H1 (cell line): Measurements from ENCODE around the gene RRBP1. TPM values are rescaled to one million over a fixed set of nuclear protein-coding genes. Genes with fewer than 3 reads are reported as not detected.

Source experiments
- CTCF ChIA-PET: fragments of 300-600 bp; sonication (Branson Sonifier 250); formaldehyde crosslinking; loops from one replicate; lab custom pipeline; 2021; ENCODE audit not compliant: partially characterized antibody; lab: Charles Lee
- POLR2A ChIA-PET: fragments of 300-600 bp; sonication (Branson Sonifier 250); formaldehyde crosslinking; loops from one replicate; lab custom pipeline; 2021; ENCODE audit warnings: inconsistent platforms; ENCODE audit not compliant: partially characterized antibody; lab: Charles Lee
- DNase-seq, 2 experiments: peaks; one replicate each; pipeline versions ENCODE4 v3.0.0 to v3.0.0-alpha.2; 2010 to 2022; ENCODE audit warnings: low spot score in 2 of 2, low read depth in 1 of 2, mixed read lengths in 1 of 2
- FAIRE-seq: peaks from 2 replicates; lab custom pipeline; 2011; peaks lifted over from hg19 to GRCh38; lab: Jason Lieb, UNC
- H2AFZ ChIP-seq: 2 replicates; pipeline ENCODE4 v1.8.1; 2012; ENCODE audit warnings: low read length, inconsistent platforms
- H2AK5ac ChIP-seq: 2 replicates; pipeline ENCODE4 v1.6.1; 2013; ENCODE audit warnings: low read depth, low read length
- H2BK120ac ChIP-seq: replicated peaks from 2 replicates; pipeline ENCODE3; 2013; ENCODE audit warnings: low read depth, low read length, inconsistent platforms
- H2BK12ac ChIP-seq: 2 replicates; pipeline ENCODE4 v1.6.1; 2013; ENCODE audit warnings: low read depth, low read length
- H2BK15ac ChIP-seq: 2 replicates; pipeline ENCODE4 v1.6.1; 2013; ENCODE audit warnings: low read length
- H2BK20ac ChIP-seq: 2 replicates; pipeline ENCODE4 v1.6.1; 2013; ENCODE audit warnings: low read length
- H2BK5ac ChIP-seq: 2 replicates; pipeline ENCODE4 v1.6.1; 2013; ENCODE audit warnings: low read depth, low read length
- H3K14ac ChIP-seq: 2 replicates; pipeline ENCODE4 v1.6.1; 2013; ENCODE audit warnings: inconsistent platforms; ENCODE audit not compliant: insufficient read length
- H3K18ac ChIP-seq: 2 replicates; pipeline ENCODE4 v1.6.1; 2013; ENCODE audit warnings: low read length; ENCODE audit errors: extremely low read depth
- H3K23ac ChIP-seq: 2 replicates; pipeline ENCODE4 v1.6.1; 2013; ENCODE audit warnings: inconsistent platforms; ENCODE audit not compliant: insufficient read length
- H3K23me2 ChIP-seq: 2 replicates; pipeline ENCODE4 v1.6.1; 2013; ENCODE audit warnings: low read depth, low read length
- H3K27ac ChIP-seq: 2 replicates; pipeline ENCODE4 v1.6.1; 2011; ENCODE audit warnings: low read depth, low read length, inconsistent platforms
- H3K27me3 ChIP-seq, 4 experiments: replicated peaks in 1 of 4; 1 replicate in 1 of 4; 2 replicates in 3 of 4; pipeline versions ENCODE4 v1.6.1 to v1.8.1; 2011 to 2013; ENCODE audit warnings: low read length in 3 of 4, mild to moderate bottlenecking in 3 of 4, inconsistent platforms in 2 of 4, mixed read lengths in 2 of 4, moderate library complexity in 1 of 4; ENCODE audit not compliant: control insufficient read depth in 3 of 4, insufficient read depth in 3 of 4; ENCODE audit errors: extremely low read depth in 1 of 4
- H3K36me3 ChIP-seq, 4 experiments: 2 replicates each; pipeline versions ENCODE4 v1.6.1 to v1.8.1; 2011 to 2013; ENCODE audit warnings: mild to moderate bottlenecking in 4 of 4, low read length in 3 of 4, moderate library complexity in 2 of 4, control low read depth in 1 of 4, inconsistent platforms in 1 of 4; ENCODE audit not compliant: insufficient read depth in 4 of 4, control insufficient read depth in 2 of 4
- H3K4ac ChIP-seq: replicated peaks from 2 replicates; pipeline ENCODE3; 2013; ENCODE audit warnings: low read length, low read depth, mixed read lengths, inconsistent platforms; ENCODE audit not compliant: insufficient read length
- H3K4me1 ChIP-seq, 4 experiments: replicated peaks in 1 of 4; 1 replicate in 1 of 4; 2 replicates in 3 of 4; pipeline versions ENCODE4 v1.6.1 to v1.8.1; 2011 to 2013; ENCODE audit warnings: low read length in 3 of 4, inconsistent platforms in 2 of 4, mixed read lengths in 1 of 4; ENCODE audit not compliant: insufficient read depth in 4 of 4, control insufficient read depth in 3 of 4
- H3K4me2 ChIP-seq, 2 experiments: 2 replicates each; pipeline versions ENCODE4 v1.6.1 to v1.8.1; 2011 to 2013; ENCODE audit warnings: low read depth in 2 of 2, low read length in 2 of 2, control low read depth in 1 of 2, inconsistent platforms in 1 of 2, mild to moderate bottlenecking in 1 of 2; ENCODE audit not compliant: insufficient read depth in 1 of 2
- H3K4me3 ChIP-seq, 4 experiments: fragments of 200-600, 300-600 bp in 1 of 4; sonication (generic), shearing (Covaris generic), sonication (Bioruptor Twin) in 1 of 4; 2 replicates each; pipeline versions ENCODE4 v1.5.1 to v1.8.1; 2011 to 2016; ENCODE audit warnings: low read length in 4 of 4, low read depth in 3 of 4, control low read depth in 2 of 4, inconsistent platforms in 2 of 4, mild to moderate bottlenecking in 2 of 4, mixed read lengths in 1 of 4, moderate library complexity in 1 of 4; ENCODE audit not compliant: insufficient read depth in 2 of 4; ENCODE audit errors: extremely low read depth in 1 of 4
- H3K56ac ChIP-seq: replicated peaks from 2 replicates; pipeline ENCODE3; 2013; ENCODE audit warnings: low read depth, mild to moderate bottlenecking, mixed read lengths, low read length, inconsistent platforms; ENCODE audit not compliant: insufficient read length
- H3K79me1 ChIP-seq: 2 replicates; pipeline ENCODE4 v1.6.1; 2013; ENCODE audit warnings: low read depth, low read length, control low read depth
- H3K79me2 ChIP-seq, 2 experiments: 2 replicates each; pipeline versions ENCODE4 v1.6.1 to v1.8.1; 2012 to 2013; ENCODE audit warnings: low read length in 2 of 2, mild to moderate bottlenecking in 2 of 2, inconsistent platforms in 1 of 2; ENCODE audit not compliant: insufficient read depth in 2 of 2, control insufficient read depth in 1 of 2
- H3K9ac ChIP-seq, 4 experiments: replicated peaks in 1 of 4; 1 replicate in 1 of 4; 2 replicates in 3 of 4; pipeline versions ENCODE4 v1.6.1 to v1.8.1; 2011 to 2013; ENCODE audit warnings: low read depth in 3 of 4, low read length in 3 of 4, control low read depth in 2 of 4, mild to moderate bottlenecking in 2 of 4, moderate library complexity in 2 of 4, inconsistent platforms in 1 of 4; ENCODE audit errors: extremely low read depth in 1 of 4
- H3K9me3 ChIP-seq, 2 experiments: 2 replicates each; pipeline versions ENCODE4 v1.6.1 to v1.8.1; 2012 to 2013; ENCODE audit warnings: mild to moderate bottlenecking in 2 of 2, moderate library complexity in 2 of 2, control low read depth in 1 of 2, inconsistent platforms in 1 of 2, low read depth in 1 of 2, low read length in 1 of 2, mixed read lengths in 1 of 2; ENCODE audit not compliant: insufficient read depth in 2 of 2
- H4K20me1 ChIP-seq, 2 experiments: replicated peaks in 1 of 2; 2 replicates each; pipeline versions ENCODE3 to v1.8.1; 2011 to 2013; ENCODE audit warnings: inconsistent platforms in 2 of 2, low read length in 2 of 2, mild to moderate bottlenecking in 1 of 2; ENCODE audit not compliant: insufficient read depth in 2 of 2, control insufficient read depth in 1 of 2
- H4K5ac ChIP-seq: 2 replicates; pipeline ENCODE4 v1.6.1; 2013; ENCODE audit warnings: low read length, low read depth, mixed read lengths, inconsistent platforms; ENCODE audit not compliant: insufficient read length
- H4K8ac ChIP-seq: 2 replicates; pipeline ENCODE4 v1.8.0; 2013; ENCODE audit warnings: mild to moderate bottlenecking, moderate library complexity, low read length, inconsistent platforms; ENCODE audit not compliant: insufficient read depth; ENCODE audit errors: extremely low read depth
- H4K91ac ChIP-seq: replicated peaks from 2 replicates; pipeline ENCODE3; 2013; ENCODE audit warnings: low read length, mixed read lengths, inconsistent platforms; ENCODE audit not compliant: insufficient read length
- BRCA1 ChIP-seq: IDR thresholded peaks from 2 replicates; pipeline ENCODE4 v1.6.1; 2012; ENCODE audit warnings: low read depth, low read length, improper control_type of control experiment
- KDM4A ChIP-seq: IDR thresholded peaks from one replicate; pipeline ENCODE4 v1.7.1; 2012; ENCODE audit warnings: low read depth, mild to moderate bottlenecking, moderate library complexity, low read length, inconsistent platforms; ENCODE audit not compliant: severe bottlenecking
- RAD21 ChIP-seq, 2 experiments: IDR thresholded peaks in 1 of 2; conservative IDR thresholded peaks in 1 of 2; 2 replicates each; pipeline ENCODE4 v1.6.1; 2011; ENCODE audit warnings: low read depth in 2 of 2, low read length in 2 of 2, improper control_type of control experiment in 1 of 2, inconsistent platforms in 1 of 2, mild to moderate bottlenecking in 1 of 2, moderate library complexity in 1 of 2
- SIX5 ChIP-seq: IDR thresholded peaks from 2 replicates; pipeline ENCODE4 v1.6.1; 2011; ENCODE audit warnings: mild to moderate bottlenecking, low read depth, low read length
- YY1 ChIP-seq: IDR thresholded peaks from 2 replicates; pipeline ENCODE4 v1.6.1; 2011; ENCODE audit warnings: low read depth, mild to moderate bottlenecking, low read length
- WGBS, 2 experiments: shearing (Covaris generic) in 1 of 2; methylation state at CpG; one replicate each; pipeline versions ENCODE4 v1.1.6 to v1.1.7; 2013 to 2015; ENCODE audit warnings: low lambda C conversion rate in 2 of 2, mixed read lengths in 2 of 2, inconsistent platforms in 1 of 2, low coverage in 1 of 2, missing lambda C conversion rate in 1 of 2; ENCODE audit not compliant: insufficient replicate concordance in 2 of 2, insufficient coverage in 1 of 2, insufficient read length in 1 of 2; ENCODE audit errors: extremely low coverage in 1 of 2, missing lambda C conversion rate in 1 of 2; 5-methylcytosine and 5-hydroxymethylcytosine counted together
- polyA plus RNA-seq, 7 experiments: library from polyadenylated mRNA; depleted of rRNA in 3 of 7; stranded (reverse) in 5 of 7; unstranded in 2 of 7; fragments of >200 nt in 5 of 7; fragments of 200-250 nt in 2 of 7; gene quantifications; 1 replicate in 5 of 7; 2 replicates in 1 of 7; 4 replicates in 1 of 7; pipeline versions ENCODE4 v1.2.1 to v1.2.3, GENCODE V29; 2011 to 2013; ENCODE audit warnings: missing spikeins in 2 of 7, mixed read lengths in 2 of 7
- total RNA-seq: library from RNA; stranded (reverse); fragmentation: NEBNext Ultra II Directional; extraction: Animal tissue kit (Norgen Biotek cat#: 25700); gene quantifications from 2 replicates; pipeline ENCODE4 v1.2.1, GENCODE V29; 2021

RRBP1 gene
- total and polyA plus RNA-seq, 2 of the 8 experiments (the other 6 are each of a cell fraction or from before 2014, with no cell fraction given), result 15.9 to 157 TPM

GRCh38 chr20:17629678-17630089 is 52.4 kb downstream of the RRBP1 start:
- Histone ChIP-seq H3K23ac (no peak overlapping the region), H3K79me2 (no peaks in the 10 kb centered on the region), H3K79me1 (peaks cover 2% of the 10 kb centered on the region), H3K4ac (no peak overlapping the region), H3K14ac (no peak overlapping the region), H3K9ac (no peak overlapping the region), H4K5ac (no peak overlapping the region), H3K4me2 (no peak overlapping the region), H2BK5ac (no peak overlapping the region), H2BK20ac (no peak overlapping the region), H3K36me3 (peaks cover 17 to 50% (median 38%) of the 10 kb centered on the region in 4 experiments), H3K56ac (no peak overlapping the region), H2BK12ac (no peak overlapping the region), H3K4me1 (no peaks in the 10 kb centered on the region), H3K27ac (no peak overlapping the region), H3K18ac (no peak overlapping the region), H2AFZ (no peak overlapping the region), H3K27me3 (no peaks in the 10 kb centered on the region), H2BK120ac (no peak overlapping the region), H4K20me1 (peaks cover under 1 to 14% of the 10 kb centered on the region in 2 experiments), H3K4me3 (no peak overlapping the region), H3K23me2 (no peaks in the 10 kb centered on the region), H4K91ac (no peak overlapping the region), H3K9me3 (no peaks in the 10 kb centered on the region), H2BK15ac (no peak overlapping the region), H2AK5ac (no peak overlapping the region), H4K8ac (no peak overlapping the region)
- DNase-seq (no peak), FAIRE-seq (no peak)
- WGBS, 2 experiments, result 92% methylated on average over 21 of the region's 21 CpGs; no CpG with 5 or more reads in 1 of the 2 experiments
- POLR2A ChIA-PET, result interaction anchor here (0.8 to 1.3 kb wide), 2 partner anchors 12 to 17 kb away, joined by 3 to 7 read pairs; no protein-coding TSS in a partner anchor
- TF ChIP-seq BRCA1, result no peak
- TF ChIP-seq YY1, result no peak
- TF ChIP-seq SIX5, result no peak
- no peak for TF ChIP-seq RAD21 (IDR thresholded peaks at IDR 0.05 in 1 of 2, conservative IDR thresholded peaks at IDR 0.05 in 1 of 2; ENCODE audit: low read depth in 2 of 2, low read length in 2 of 2)
- TF ChIP-seq KDM4A, result no peak
- CTCF ChIA-PET, result interaction anchor here (0.7 to 8.3 kb wide), 7 partner anchors 13 to 269 kb away, joined by 3 to 95 read pairs (median 4); no protein-coding TSS in a partner anchor
